A673 (cell line): Measurements from ENCODE around the gene KLK14.

Experiments
- CTCF ChIP-seq: fragments of 300-800, 200-600 bp; sonication (generic); conservative IDR thresholded peaks from 2 replicates; pipeline ENCODE4 v1.5.1; 2017; ENCODE audit warnings: low read depth, mild to moderate bottlenecking, antibody characterized with exemption, low read length, moderate library complexity, mixed read lengths
- EZH2 ChIP-seq: fragments of 200-600 bp; sonication (generic); IDR thresholded peaks from 2 replicates; pipeline ENCODE4 v1.6.1; 2017; ENCODE audit warnings: borderline replicate concordance, low read depth, mild to moderate bottlenecking, mixed read lengths, antibody characterized with exemption, low read length; ENCODE audit not compliant: poor library complexity, severe bottlenecking

- no peak for TF ChIP-seq EZH2
- TF ChIP-seq CTCF: no peak
Measured at GRCh38 chr19:51065221-51065960, 17.3 kb downstream of the KLK14 start.
